CD4-positive, alpha-beta T cell treated with Interleukin-1 beta for 1 hour (primary cell): ENCODE measurements around the gene SPCS1.
"Not testable (repeated sequence)": the region's sequence is repeated elsewhere in the genome, so short reads cannot be mapped to it uniquely, and the experiment has no call there.

Experiments
- DNase-seq, 2 donors: peaks; one replicate each; pipeline ENCODE4 v3.0.0-alpha.2; 2020 to 2022

Gene SPCS1

DNA sequence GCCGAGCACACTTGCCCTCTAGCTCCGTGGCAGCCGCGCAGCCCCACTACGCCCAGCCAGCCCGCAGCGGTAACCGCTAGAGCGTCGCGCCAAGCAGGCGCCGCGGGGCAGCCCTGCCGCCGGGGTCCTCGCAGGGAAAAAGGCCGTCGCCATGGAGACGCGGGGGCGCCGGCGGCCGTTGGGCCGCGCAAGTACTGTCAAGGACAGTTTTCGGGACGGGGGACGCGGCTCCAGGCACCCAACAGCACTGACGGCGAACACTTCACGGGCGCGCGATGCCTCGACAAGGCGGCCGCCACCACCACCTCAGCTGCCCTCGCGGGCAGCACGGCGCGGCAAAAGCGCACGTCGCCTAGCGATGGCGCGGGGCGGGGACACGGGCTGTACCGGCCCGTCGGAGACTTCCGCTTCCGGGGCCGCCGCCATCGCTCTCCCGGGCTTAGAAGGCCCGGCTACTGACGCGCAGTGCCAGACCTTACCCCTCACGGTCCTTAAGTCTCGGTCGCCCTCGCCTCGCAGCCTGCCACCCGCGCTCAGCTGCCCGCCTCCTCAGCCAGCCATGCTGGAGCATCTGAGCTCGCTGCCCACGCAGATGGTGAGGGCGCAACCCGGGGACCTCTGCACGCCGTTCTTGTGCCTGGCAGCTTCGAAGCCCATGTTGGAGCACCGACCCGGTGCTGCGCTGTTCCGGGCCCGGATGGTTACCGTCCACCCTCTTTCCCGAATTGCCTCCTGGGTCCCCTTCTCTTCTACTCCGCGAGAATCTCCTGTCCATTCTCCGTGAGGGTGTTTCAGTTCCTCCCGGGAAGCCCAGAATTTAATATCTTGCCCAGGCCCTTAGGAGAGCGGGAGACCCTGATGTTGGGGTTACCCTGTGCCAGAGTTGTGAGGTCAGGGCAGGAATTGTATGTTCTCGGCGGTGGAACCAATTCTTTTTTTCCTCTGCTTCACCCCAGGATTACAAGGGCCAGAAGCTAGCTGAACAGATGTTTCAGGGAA lies at the start of gene SPCS1, which contains the start of gene GLT8D1:
TSS of gene SPCS1 (plus strand) at position 419 of the 999 bp plus-strand sequence. CDS start at position 560, 141 bp downstream.
TSS of gene GLT8D1 (minus strand) at position 104 of the 999 bp plus-strand sequence. CDS start 5,331 bp downstream, outside the sequence.
- DNase-seq, result peak; percentile 86

- no peak for DNase-seq
Observed at GRCh38 chr3:52660046-52660445, 45.9 kb upstream of the SPCS1 start.

GRCh38 chr3:52663098-52663497 lies 42.8 kb upstream of the SPCS1 start:
- DNase-seq, result no peak

DNA sequence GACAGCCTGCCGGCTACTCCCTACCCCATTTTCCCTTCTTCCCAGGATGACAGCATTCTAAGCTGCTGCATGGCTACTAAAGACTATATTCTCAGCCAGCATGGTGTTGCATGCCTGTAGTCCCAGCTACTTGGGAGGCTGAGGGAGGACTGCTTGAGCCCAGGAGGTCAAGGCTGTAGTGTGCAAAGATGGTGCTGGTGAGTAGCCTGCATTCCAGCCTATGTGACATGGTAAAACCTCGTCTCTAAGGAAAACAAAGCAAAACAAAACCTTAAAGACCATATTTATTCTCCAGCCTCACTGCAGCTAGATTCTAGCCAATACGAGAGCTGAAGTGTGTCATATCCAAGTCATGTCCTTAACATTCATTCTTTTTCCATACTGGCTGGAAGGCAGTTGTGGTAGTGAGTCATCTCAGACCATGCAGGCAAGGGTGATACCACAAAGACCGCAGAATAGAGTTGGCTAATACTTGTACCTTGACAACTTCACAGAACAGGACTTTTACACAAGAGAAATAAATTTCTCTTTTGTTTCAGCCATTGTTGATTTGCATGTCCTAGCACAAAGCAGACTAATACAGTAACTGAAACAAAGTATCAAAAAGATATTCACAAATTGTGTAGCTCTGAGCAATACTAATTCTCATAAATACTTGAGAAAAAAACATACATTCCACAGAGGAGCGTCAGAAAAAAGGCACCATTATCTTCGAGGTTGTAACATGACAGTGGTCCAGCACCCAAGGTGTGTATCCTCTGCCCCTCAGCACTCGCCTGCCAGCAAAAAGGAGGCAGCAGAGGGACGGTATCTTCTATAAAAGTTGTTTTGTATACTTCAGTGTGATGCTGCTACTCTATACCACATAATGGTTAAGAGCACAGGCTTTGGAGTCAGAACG lies 35.0 kb upstream of the SPCS1 start:
- peak; percentile 30 to 36 for DNase-seq

DNA sequence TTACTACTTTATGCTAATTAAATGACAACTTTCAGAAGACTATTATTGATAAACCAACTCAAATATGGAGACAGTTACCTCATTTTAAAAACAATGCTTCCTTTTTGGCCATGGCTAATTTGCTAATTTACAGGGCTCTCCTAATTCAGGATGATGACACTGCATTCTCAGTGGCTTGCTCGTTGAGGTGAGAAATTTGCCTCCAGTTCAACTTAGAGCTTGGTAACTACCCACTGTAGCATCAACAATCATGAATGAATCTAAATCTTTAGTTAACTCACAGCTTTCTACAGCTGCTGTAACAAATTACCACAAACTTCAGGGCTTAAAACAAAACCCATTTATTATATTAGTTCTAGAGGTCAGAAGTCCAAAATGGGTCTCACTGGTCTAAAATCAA lies 34.2 kb upstream of the SPCS1 start:
- no peak for DNase-seq

DNA sequence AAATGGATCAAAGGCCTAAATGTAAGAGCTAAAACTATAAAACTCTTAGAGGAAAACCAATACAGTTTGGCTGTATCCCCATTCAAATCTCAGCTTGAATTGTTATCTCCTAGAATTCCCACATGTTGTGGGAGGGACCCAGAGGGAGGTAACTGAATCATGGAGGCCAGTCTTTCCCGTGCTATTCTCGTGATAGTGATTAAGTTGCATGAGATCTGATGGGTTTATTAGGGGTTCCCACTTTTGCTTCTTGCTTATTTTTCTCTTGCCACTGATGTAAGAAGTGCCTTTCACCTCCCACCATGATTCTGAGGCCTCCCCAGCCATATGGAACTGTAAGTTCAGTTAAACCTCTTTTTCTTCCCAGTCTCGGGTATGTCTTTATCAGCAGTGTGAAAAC lies 29.7 kb upstream of the SPCS1 start:
- DNase-seq, result not testable (repeated sequence)

GRCh38 chr3:52678265-52679198 lies 27.4 kb upstream of the SPCS1 start:
- DNase-seq, result no peak

DNA sequence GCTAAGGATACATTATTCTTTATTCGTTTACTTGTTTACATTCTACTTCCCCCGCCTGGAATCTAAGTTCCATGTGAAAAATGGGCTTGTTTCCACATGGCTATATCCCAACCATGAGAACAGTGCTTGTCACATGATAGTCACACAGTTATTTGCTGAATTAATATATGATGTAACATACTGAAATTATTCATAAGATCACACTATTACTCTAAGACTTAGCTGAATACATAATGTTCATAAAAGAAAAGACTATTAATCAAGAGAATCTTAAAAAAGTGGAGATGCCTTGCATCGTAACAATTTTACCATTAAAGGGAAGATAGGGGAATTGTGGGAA lies 26.7 kb upstream of the SPCS1 start:
- no peak for DNase-seq

DNA sequence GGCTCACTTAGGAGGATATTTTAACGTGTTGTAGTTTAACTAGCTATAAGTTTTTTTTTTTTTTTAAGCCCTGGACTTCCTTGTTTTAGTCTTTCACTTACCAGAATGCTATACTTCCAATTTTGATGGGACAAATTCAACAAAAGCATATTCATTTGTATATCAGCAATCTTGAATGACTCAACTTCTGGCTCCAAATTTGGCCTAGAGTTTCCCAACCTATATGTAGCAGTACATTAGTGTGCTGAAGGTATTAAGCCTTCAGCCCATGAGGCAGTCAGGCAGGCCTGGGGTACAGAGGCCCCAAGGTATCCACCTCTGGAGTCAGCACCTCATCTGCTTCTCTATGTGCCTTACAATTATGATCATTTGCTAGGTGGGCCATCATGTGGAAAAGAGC lies 26.1 kb upstream of the SPCS1 start:
- no peak for DNase-seq

- no peak for DNase-seq
Observed at GRCh38 chr3:52681596-52681995, 24.3 kb upstream of the SPCS1 start.

DNA sequence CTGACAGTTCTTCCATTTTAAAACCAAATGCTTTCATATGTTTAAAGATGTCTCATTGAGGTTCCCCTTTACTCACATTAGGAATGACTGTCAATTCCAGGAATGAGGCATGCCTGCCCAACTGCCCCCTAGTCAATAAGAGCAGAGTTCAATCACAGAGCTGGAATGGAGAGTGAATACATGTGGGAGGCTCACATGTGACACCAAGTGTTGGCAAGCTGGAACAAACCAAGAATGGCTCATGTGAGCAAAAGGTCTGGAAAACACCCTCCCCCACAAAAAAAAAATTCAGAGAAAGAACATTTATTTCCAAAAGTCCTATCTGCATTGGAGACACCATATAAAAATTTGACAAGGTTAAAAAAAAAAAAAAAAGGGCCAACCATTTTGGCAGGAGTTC lies 23.9 kb upstream of the SPCS1 start:
- DNase-seq, result no peak

DNA sequence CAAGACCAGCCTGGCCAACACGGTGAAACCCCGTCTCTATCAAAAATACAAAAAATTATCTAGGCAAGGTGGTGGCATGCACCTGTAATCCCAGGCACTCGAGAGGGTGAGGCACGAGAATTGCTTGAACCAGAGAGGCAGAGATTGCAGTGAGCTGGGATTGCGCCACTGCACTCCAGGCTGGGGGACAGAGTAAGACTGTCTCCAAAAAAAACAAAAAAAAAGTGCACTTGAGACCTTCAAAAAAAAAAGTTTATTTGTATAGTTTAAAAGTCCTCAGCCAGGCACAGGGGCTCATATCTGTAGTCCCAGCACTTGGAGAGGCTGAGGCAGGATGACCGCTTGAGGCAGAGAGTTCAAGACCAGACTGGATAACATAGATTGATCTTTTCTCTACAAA lies 22.3 kb upstream of the SPCS1 start:
- DNase-seq, result no peak

- DNase-seq, result no peak
Observed at GRCh38 chr3:52684184-52684583, 21.7 kb upstream of the SPCS1 start.

DNA sequence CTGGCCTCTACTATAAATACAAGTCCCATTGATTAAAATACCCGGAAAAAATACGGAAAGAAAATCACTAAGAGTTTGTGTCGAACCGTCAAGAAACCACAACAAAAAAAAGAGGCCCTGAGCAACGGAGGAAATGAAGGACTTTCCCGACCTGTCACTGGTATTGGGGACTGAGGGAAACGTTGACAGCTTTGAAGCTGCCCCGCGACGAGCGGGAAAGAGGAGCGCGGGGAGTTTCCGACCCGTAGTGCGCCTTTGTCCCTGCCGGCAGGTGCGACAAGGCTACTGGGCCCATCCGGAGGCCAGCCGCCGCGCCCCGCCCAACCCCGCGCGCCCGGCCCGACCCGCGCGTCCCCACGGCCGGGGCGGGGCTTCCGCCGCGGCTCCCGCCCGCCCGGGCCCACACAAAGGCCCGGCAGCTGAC lies 20.6 kb upstream of the SPCS1 start:
- peak; percentile 85 to 88 for DNase-seq

DNA sequence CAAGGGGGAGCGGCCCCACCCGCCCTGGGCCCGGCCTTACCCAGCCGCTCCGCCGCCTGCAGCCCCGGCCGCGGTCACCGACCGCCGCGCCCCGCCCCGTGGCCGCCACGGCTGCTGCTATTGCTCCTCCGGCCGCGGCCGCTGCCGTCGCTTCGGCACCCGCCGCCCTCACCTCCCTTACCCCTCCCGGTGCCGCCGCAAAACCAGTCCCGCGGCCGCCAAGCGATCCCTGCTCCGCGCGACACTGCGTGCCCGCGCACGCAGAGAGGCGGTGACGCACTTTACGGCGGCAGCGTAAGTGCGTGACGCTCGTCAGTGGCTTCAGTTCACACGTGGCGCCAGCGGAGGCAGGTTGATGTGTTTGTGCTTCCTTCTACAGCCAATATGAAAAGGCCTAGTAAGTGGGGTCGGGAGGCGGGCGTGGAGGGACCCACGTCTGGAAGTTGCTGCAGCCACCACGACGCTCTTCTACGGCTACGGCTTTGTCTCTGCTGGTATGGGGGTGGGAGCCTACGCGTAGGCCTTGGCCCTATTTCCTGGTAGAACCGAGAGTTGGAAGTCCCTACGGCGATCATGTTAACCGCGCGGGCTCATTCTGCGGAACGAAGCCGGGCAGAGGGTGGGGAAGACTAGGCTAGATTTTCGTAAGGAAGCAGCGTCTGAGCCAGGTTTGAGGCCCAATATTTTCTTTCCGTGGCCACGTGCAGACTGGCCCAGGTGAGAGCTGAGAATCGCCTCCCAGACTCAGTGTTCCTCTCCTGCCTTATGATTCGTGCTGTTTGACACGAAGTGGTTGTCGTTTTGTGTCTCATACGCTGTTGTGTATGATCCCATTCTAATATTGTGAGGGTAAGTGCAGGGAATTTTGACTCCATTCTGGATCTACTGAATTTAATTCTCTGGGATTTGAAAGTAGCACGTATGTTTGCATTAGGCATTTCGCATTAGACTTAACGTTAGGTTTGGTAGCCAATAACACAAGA lies 19.9 kb upstream of the SPCS1 start, which contains the start of the genes GNL3 and PBRM1:
TSS of gene GNL3 (plus strand) at position 324 of the 983 bp plus-strand sequence. CDS start at position 385, 61 bp downstream.
TSS of gene PBRM1 (minus strand) at position 205 of the 983 bp plus-strand sequence.
- DNase-seq, result peak; percentile 94

DNA sequence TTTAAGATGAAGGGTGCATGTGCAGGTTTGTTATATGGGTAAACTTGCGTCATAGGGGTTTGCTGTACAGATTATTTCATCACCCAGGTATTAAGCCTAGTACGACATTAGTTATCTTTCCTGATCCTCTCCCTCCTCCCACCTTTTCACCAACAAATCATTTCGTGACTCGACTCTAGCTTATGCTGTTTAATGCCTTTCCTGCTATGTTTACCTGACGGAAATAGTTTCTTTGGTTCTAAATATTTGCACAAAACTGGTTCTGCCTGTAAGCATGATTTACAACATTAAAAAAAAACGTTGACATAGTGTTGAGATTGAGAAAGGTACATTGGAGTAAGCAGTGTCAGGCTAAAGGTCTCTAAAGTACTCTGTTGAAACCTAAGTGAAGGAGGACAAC lies 17.6 kb upstream of the SPCS1 start:
- DNase-seq, result no peak

DNA sequence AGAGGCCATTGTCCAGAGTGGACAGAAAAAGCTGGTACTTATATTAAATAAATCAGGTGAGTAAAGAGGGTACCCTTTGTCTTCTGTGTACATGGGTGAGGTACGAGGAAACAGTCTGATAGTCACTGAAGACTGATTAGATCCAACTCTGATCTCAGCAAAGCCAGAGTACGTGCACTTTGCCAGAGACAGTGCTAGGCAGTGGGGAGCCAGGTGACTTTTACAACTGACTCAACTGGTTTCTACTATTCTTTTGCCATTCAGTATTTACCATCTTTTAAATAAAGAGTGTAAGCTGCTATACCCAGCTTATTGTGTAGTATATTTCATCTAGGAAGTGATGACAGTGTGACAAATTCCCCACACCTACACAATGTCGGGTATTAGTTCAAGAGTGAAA lies 16.8 kb upstream of the SPCS1 start:
- no peak for DNase-seq

GRCh38 chr3:52690560-52690959 lies 15.3 kb upstream of the SPCS1 start:
- no peak for DNase-seq

GRCh38 chr3:52693071-52693470 lies 12.8 kb upstream of the SPCS1 start:
- DNase-seq, result no peak

- no peak for DNase-seq
Observed at GRCh38 chr3:52694528-52695189, 11.2 kb upstream of the SPCS1 start.
